Lung (tissue), 12 donors: ENCODE measurements around the gene CTCF. TPM values are rescaled to one million over a fixed set of nuclear protein-coding genes. Genes with fewer than 3 reads are reported as not detected.

Experiments
- ATAC-seq: fragments of 200-7000 bp; cut with Tn5 transposase; one replicate; pipeline ENCODE4 v1.9.1; 2020; ENCODE audit warnings: moderate number of reproducible peaks; ENCODE audit not compliant: insufficient read depth, low FRiP score
- DNase-seq, 3 donors: peaks; one replicate each; pipeline ENCODE4 v3.0.0-alpha.2; 2013 to 2017
- H3K27ac ChIP-seq, 2 donors: one replicate each; pipeline ENCODE4 v1.5.1; 2013; ENCODE audit warnings: mild to moderate bottlenecking in 2 of 2, moderate library complexity in 2 of 2, control low read depth in 1 of 2, inconsistent platforms in 1 of 2, low read depth in 1 of 2, low read length in 1 of 2
- H3K27me3 ChIP-seq, 3 donors: one replicate each; pipeline ENCODE4 v1.5.1; 2013; ENCODE audit warnings: low read length in 2 of 3; ENCODE audit not compliant: control insufficient read depth in 3 of 3, insufficient read depth in 3 of 3
- H3K36me3 ChIP-seq, 4 donors: one replicate each; pipeline ENCODE4 v1.5.1; 2013; ENCODE audit warnings: low read length in 4 of 4, mild to moderate bottlenecking in 1 of 4, moderate library complexity in 1 of 4; ENCODE audit not compliant: control insufficient read depth in 4 of 4, insufficient read depth in 4 of 4
- H3K4me1 ChIP-seq, 5 donors: one replicate each; pipeline ENCODE4 v1.5.1; 2013; ENCODE audit warnings: low read length in 5 of 5, mild to moderate bottlenecking in 2 of 5, moderate library complexity in 1 of 5; ENCODE audit not compliant: control insufficient read depth in 5 of 5, insufficient read depth in 5 of 5
- H3K4me3 ChIP-seq: one replicate; pipeline ENCODE4 v1.5.1; 2013; ENCODE audit warnings: mild to moderate bottlenecking, control low read depth, moderate library complexity
- H3K9ac ChIP-seq, 2 donors: one replicate each; pipeline ENCODE4 v1.5.1; 2013; ENCODE audit warnings: low read length in 2 of 2, control low read depth in 1 of 2; ENCODE audit not compliant: insufficient read depth in 1 of 2
- H3K9me3 ChIP-seq, 4 donors: one replicate each; pipeline ENCODE4 v1.5.1; 2013; ENCODE audit warnings: low read length in 3 of 4, mild to moderate bottlenecking in 1 of 4, moderate library complexity in 1 of 4; ENCODE audit not compliant: control insufficient read depth in 4 of 4, insufficient read depth in 3 of 4
- CTCF ChIP-seq: IDR thresholded peaks from 2 replicates; pipeline ENCODE4 v1.5.1; 2012; ENCODE audit warnings: mild to moderate bottlenecking; ENCODE audit errors: control extremely low read depth, extremely low read depth
- WGBS, 2 donors: extraction: QIAGEN DNeasy Blood & Tissue Kit; methylation state at CpG; one replicate each; pipeline ENCODE4 v1.1.7; 2013; 5-methylcytosine and 5-hydroxymethylcytosine counted together
- polyA plus RNA-seq, 2 donors: library from polyadenylated mRNA; stranded (reverse); fragments of 200-250 nt; gene quantifications; one replicate each; pipeline ENCODE4 v1.2.1, GENCODE V29; 2013
- total RNA-seq, 2 donors: library from RNA; depleted of rRNA in 1 of 2; stranded (reverse); fragments of >200 nt in 1 of 2; gene quantifications; one replicate each; pipeline ENCODE4 v1.2.1, GENCODE V29; 2014 to 2021
- donor health status: control.
- donor health status: control.
- donor health status: Bipolar disorder and iron deficiency.
- donor health status: healthy.
- donor health status: DM: yes; HTN: yes; CAD: no.

The CTCF gene
- total and polyA plus RNA-seq, 4 donors: 16.7 to 54.2 (median 23.3) TPM

- Histone ChIP-seq H3K36me3 (peaks cover 6 to 78% (median 40%) of the 10 kb centered on the region in 4 donors), H3K27me3 (no peaks in the 10 kb centered on the region), H3K4me1 (peaks cover 0 to 13% (median 0%) of the 10 kb centered on the region in 5 donors), H3K9me3 (no peaks in the 10 kb centered on the region), H3K9ac (no peak overlapping the region), H3K27ac (peak overlapping the region in 1 of 2 donors; percentile 30), H3K4me3 (no peak overlapping the region)
- WGBS, 2 donors: 70 to 74% methylated on average over 15 of the region's 15 CpGs
- no peak for DNase-seq
- ATAC-seq: no peak
- no peak for TF ChIP-seq CTCF
These were observed 17.3 kb upstream of the CTCF start for GRCh38 chr16:67544844-67545664.

GRCh38 chr16:67545665-67546024, 16.7 kb upstream of the CTCF start:
- Histone ChIP-seq H3K9me3 (no peaks in the 10 kb centered on the region), H3K27ac (peak overlapping the region in 1 of 2 donors; percentile 30), H3K27me3 (no peaks in the 10 kb centered on the region), H3K4me3 (no peak overlapping the region), H3K4me1 (peaks cover 0 to 13% (median 0%) of the 10 kb centered on the region in 5 donors), H3K36me3 (peaks cover 6 to 72% (median 35%) of the 10 kb centered on the region in 4 donors), H3K9ac (no peak overlapping the region)
- 85 to 88% methylated on average over 14 of the region's 14 CpGs for WGBS, 2 donors
- no peak for TF ChIP-seq CTCF
- DNase-seq: no peak
- no peak for ATAC-seq

GRCh38 chr16:67546091-67546501, 16.2 kb upstream of the CTCF start:
- Histone ChIP-seq H3K27me3 (no peaks in the 10 kb centered on the region), H3K9me3 (no peaks in the 10 kb centered on the region), H3K4me3 (no peak overlapping the region), H3K36me3 (peaks cover 6 to 69% (median 34%) of the 10 kb centered on the region in 4 donors), H3K9ac (no peak overlapping the region), H3K27ac (no peak overlapping the region), H3K4me1 (peaks cover 0 to 11% (median 0%) of the 10 kb centered on the region in 5 donors)
- no peak for DNase-seq
- no peak for TF ChIP-seq CTCF
- 80 to 93% methylated on average over 7 of the region's 7 CpGs for WGBS, 2 donors
- no peak for ATAC-seq
